Measurements from ENCODE around the gene MCU.

DNA sequence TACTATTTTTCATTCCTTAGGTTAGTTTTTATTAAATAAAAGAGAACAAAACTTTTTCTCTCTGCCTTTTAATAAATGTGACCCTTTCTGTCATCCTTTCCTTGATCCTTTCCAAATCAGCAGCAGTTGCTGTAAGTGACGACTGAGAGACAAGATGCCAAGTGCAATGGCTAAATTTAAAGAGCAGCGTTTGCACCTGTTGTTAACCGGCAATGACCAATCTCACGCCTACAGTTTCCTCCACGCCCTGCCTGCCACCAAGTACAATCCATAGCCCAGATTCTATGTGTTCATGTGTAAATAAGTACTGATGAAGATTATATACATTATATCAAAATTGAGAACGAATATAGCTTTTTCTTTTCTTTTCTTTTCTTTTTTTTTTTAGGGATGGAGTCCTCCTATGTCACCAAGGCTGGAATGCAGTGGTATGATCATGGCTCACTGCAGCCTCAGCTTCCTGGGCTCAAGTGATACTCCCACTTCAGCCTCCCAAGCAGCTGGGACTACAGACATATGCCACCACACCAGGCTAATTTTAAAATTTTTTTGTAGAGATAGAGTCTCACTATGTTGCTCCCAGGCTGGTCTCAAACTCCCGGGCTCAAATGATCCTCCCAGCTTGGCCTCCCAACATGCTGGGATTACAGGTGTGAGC lies 6.5 kb upstream of the MCU start:
- TF ChIP-seq, protein P1, sequence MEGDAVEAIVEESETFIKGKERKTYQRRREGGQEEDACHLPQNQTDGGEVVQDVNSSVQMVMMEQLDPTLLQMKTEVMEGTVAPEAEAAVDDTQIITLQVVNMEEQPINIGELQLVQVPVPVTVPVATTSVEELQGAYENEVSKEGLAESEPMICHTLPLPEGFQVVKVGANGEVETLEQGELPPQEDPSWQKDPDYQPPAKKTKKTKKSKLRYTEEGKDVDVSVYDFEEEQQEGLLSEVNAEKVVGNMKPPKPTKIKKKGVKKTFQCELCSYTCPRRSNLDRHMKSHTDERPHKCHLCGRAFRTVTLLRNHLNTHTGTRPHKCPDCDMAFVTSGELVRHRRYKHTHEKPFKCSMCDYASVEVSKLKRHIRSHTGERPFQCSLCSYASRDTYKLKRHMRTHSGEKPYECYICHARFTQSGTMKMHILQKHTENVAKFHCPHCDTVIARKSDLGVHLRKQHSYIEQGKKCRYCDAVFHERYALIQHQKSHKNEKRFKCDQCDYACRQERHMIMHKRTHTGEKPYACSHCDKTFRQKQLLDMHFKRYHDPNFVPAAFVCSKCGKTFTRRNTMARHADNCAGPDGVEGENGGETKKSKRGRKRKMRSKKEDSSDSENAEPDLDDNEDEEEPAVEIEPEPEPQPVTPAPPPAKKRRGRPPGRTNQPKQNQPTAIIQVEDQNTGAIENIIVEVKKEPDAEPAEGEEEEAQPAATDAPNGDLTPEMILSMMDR (IDR thresholded peaks at IDR 0.05), result no peak
- TF ChIP-seq EP300 (IDR thresholded peaks at IDR 0.05), result no peak
- no peak for TF ChIP-seq POLR2A (IDR thresholded peaks at IDR 0.05)

Data from gastroesophageal sphincter (tissue), 3 donors.